GM23338 (cell line): Measurements from ENCODE around the gene CCDC68. TPM values are rescaled to one million over a fixed set of nuclear protein-coding genes. Genes with fewer than 3 reads are reported as not detected.

Experiments
- ATAC-seq: fragments of 200-7000 bp; cut with Tn5 transposase; 3 replicates; pipeline ENCODE4 v1.9.1; 2020
- DNase-seq: peaks from one replicate; pipeline ENCODE4 v3.0.0-alpha.2; 2015; ENCODE audit warnings: low spot score
- H2AFZ ChIP-seq: fragments of 200-600 bp; sonication (generic); 2 replicates; pipeline ENCODE4 v1.8.0; 2016; ENCODE audit warnings: antibody characterized with exemption, mild to moderate bottlenecking, moderate library complexity
- H3F3A ChIP-seq: fragments of 200-600 bp; sonication (generic); replicated peaks from 2 replicates; pipeline ENCODE4 v1.8.0; 2017; ENCODE audit warnings: antibody characterized with exemption, mixed run types, low read depth
- H3K27ac ChIP-seq: fragments of 200-600 bp; sonication (generic); 2 replicates; pipeline ENCODE4 v1.6.1; 2016; ENCODE audit warnings: low read depth
- H3K27me3 ChIP-seq: fragments of 200-600 bp; sonication (generic); 2 replicates; pipeline ENCODE4 v1.8.0; 2016; ENCODE audit warnings: mild to moderate bottlenecking, mixed run types, moderate library complexity; ENCODE audit not compliant: insufficient read depth
- H3K36me3 ChIP-seq: fragments of 200-600 bp; sonication (generic); 2 replicates; pipeline ENCODE4 v1.8.0; 2016; ENCODE audit warnings: mild to moderate bottlenecking; ENCODE audit not compliant: insufficient read depth
- H3K4me1 ChIP-seq: fragments of 200-600 bp; sonication (generic); 2 replicates; pipeline ENCODE4 v1.8.0; 2016; ENCODE audit warnings: mild to moderate bottlenecking, moderate library complexity; ENCODE audit not compliant: insufficient read depth
- H3K4me2 ChIP-seq: fragments of 200-600 bp; sonication (generic); 2 replicates; pipeline ENCODE4 v1.7.1; 2017; ENCODE audit warnings: mixed run types
- H3K4me3 ChIP-seq: fragments of 200-600 bp; sonication (generic); 2 replicates; pipeline ENCODE4 v1.6.1; 2016; ENCODE audit warnings: mixed run types
- H3K79me2 ChIP-seq: fragments of 200-600 bp; sonication (generic); replicated peaks from 2 replicates; pipeline ENCODE4 v1.8.0; 2017; ENCODE audit warnings: mild to moderate bottlenecking; ENCODE audit not compliant: insufficient read depth
- H3K9me2 ChIP-seq: fragments of 200-600 bp; sonication (generic); 2 replicates; pipeline ENCODE4 v1.8.0; 2017; ENCODE audit not compliant: insufficient read depth
- H4K20me1 ChIP-seq: fragments of 200-600 bp; sonication (generic); replicated peaks from 2 replicates; pipeline ENCODE4 v1.8.0; 2017; ENCODE audit warnings: mild to moderate bottlenecking; ENCODE audit not compliant: insufficient read depth
- H3K27ac Mint-ChIP-seq: 2 replicates; pipeline ENCODE4 v1.8.0; 2020; ENCODE audit warnings: inconsistent platforms, mild to moderate bottlenecking, moderate library complexity, mixed read lengths
- H3K27me3 Mint-ChIP-seq: 3 replicates; pipeline ENCODE4 v1.8.0; 2022; ENCODE audit warnings: low read depth, mild to moderate bottlenecking, moderate library complexity, mixed read lengths, inconsistent platforms; ENCODE audit not compliant: insufficient read depth, poor library complexity
- H3K36me3 Mint-ChIP-seq: 3 replicates; pipeline ENCODE4 v1.8.0; 2021; ENCODE audit warnings: low read depth, mild to moderate bottlenecking, inconsistent platforms, moderate library complexity, mixed read lengths
- H3K4me1 Mint-ChIP-seq: 3 replicates; pipeline ENCODE4 v1.8.0; 2020; ENCODE audit warnings: mild to moderate bottlenecking, inconsistent platforms, mixed read lengths
- H3K4me3 Mint-ChIP-seq: 3 replicates; pipeline ENCODE4 v1.8.0; 2021; ENCODE audit warnings: moderate library complexity, mild to moderate bottlenecking, inconsistent platforms, mixed read lengths
- H3K9me3 Mint-ChIP-seq: 3 replicates; pipeline ENCODE4 v1.8.0; 2020; ENCODE audit warnings: moderate library complexity, mild to moderate bottlenecking, inconsistent platforms, mixed read lengths
- CREB1 ChIP-seq: fragments of 250-450 bp; sonication (Bioruptor Pico); IDR thresholded peaks from 2 replicates; pipeline ENCODE4 v1.5.0; 2020; ENCODE audit warnings: low read depth, mild to moderate bottlenecking, moderate library complexity
- EZH2 ChIP-seq: fragments of 200-600 bp; sonication (generic); IDR thresholded peaks from one replicate; pipeline ENCODE4 v1.8.0; 2017; ENCODE audit warnings: antibody characterized with exemption, mild to moderate bottlenecking, low read depth; ENCODE audit not compliant: unreplicated experiment
- NANOG ChIP-seq: IDR thresholded peaks from 2 replicates; pipeline ENCODE4 v1.6.1; 2016; ENCODE audit warnings: antibody characterized with exemption, borderline replicate concordance
- POLR2AphosphoS5 ChIP-seq: IDR thresholded peaks from 2 replicates; pipeline ENCODE4 v1.6.1; 2016; ENCODE audit warnings: antibody characterized with exemption, low read depth
- STAT1 ChIP-seq: IDR thresholded peaks from one replicate; pipeline ENCODE4 v1.6.1; 2016; ENCODE audit warnings: antibody characterized with exemption; ENCODE audit not compliant: unreplicated experiment
- ZNF462 ChIP-seq: fragments of 250-450 bp; sonication (Bioruptor Pico); IDR thresholded peaks from 2 replicates; pipeline ENCODE4 v1.5.0; 2020; ENCODE audit warnings: mild to moderate bottlenecking, moderate library complexity
- polyA plus RNA-seq: library from polyadenylated mRNA; unstranded; fragments of >200 nt; fragmentation: Nextera tagmentation; extraction: Ambion mirVana; gene quantifications from 2 replicates; pipeline ENCODE4 v1.2.1, GENCODE V29; 2016
- total RNA-seq: library from RNA; depleted of rRNA; stranded (reverse); fragments of >200 nt; shearing (Covaris generic); gene quantifications from 2 replicates; pipeline ENCODE4 v1.2.3, GENCODE V29; 2014

CCDC68 gene
- total and polyA plus RNA-seq, 2 experiments from 2014 or later: 1.6 to 3.7 TPM

DNA sequence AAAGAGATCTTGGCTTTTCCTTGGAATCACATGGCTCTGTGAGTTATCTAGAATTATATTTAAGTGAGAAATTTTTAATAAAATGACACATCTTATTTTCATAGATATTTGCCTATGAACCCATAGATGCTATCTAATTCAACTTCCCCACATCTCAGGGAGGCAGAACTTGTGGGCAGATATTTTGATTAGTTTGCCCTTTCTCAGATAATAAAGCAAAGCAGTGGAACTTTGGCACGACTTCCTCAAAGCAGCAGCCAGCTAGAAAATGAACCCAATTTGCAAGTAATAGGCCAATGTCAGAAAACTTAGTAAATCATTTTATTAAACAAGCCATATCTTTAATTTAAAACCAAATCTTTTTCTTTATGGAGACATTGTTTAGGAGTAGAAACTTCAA lies 98.3 kb downstream of the CCDC68 start (continued):
- no peak for TF ChIP-seq ZNF462 (CRISPR knock-in tag)
- TF ChIP-seq STAT1: no peak
- no peak for TF ChIP-seq EZH2

- Histone ChIP-seq H3K36me3 (no peaks in the 10 kb centered on the region), H3K4me3 (no peak overlapping the region), H3K4me2 (no peak overlapping the region), H3K27ac (no peak overlapping the region), H4K20me1 (no peaks in the 10 kb centered on the region), H2AFZ (0 out of 2 replicates have a peak overlapping the region, but pooled peaks have one; percentile 6), H3K4me1 (no peaks in the 10 kb centered on the region; the same call in 1 of the 2 replicates), H3F3A (no peaks in the 10 kb centered on the region), H3K27me3 (no peaks in the 10 kb centered on the region), H3K9me2 (no peaks in the 10 kb centered on the region), H3K79me2 (no peaks in the 10 kb centered on the region)
- H3K27me3 Mint-ChIP-seq: peaks cover 2% of the 10 kb centered on the region
- H3K4me1 Mint-ChIP-seq: peaks cover 10% of the 10 kb centered on the region
- peak overlapping the region; percentile 39; the same call in 1 of the 2 replicates for H3K27ac Mint-ChIP-seq
- no peaks in the 10 kb centered on the region for H3K36me3 Mint-ChIP-seq
- DNase-seq: peak; percentile 17
- no peak overlapping the region for H3K4me3 Mint-ChIP-seq
- ATAC-seq: no peak
- H3K9me3 Mint-ChIP-seq: no peaks in the 10 kb centered on the region
- no peak for TF ChIP-seq CREB1 (CRISPR knock-in tag)
- TF ChIP-seq POLR2AphosphoS5: no peak
- TF ChIP-seq ZNF462 (CRISPR knock-in tag): no peak
- no peak for TF ChIP-seq STAT1
- no peak for TF ChIP-seq NANOG
These were observed 99.4 kb downstream of the CCDC68 start for GRCh38 chr18:54859667-54860421.
